Neuronal stem cell (in vitro differentiated cells): Measurements from ENCODE around the gene CMTM2.

ENCODE experiments used
- DNase-seq: peaks from one replicate; pipeline ENCODE4 v3.0.0-alpha.2; 2013; ENCODE audit warnings: low spot score
- H2AFZ ChIP-seq: one replicate; pipeline ENCODE4 v1.6.1; 2013; ENCODE audit warnings: mild to moderate bottlenecking, low read length, inconsistent platforms
- H2AK5ac ChIP-seq: 2 replicates; pipeline ENCODE4 v1.6.1; 2013; ENCODE audit warnings: low read depth, mild to moderate bottlenecking, inconsistent platforms, low read length, moderate library complexity, mixed read lengths
- H2BK120ac ChIP-seq: 2 replicates; pipeline ENCODE4 v1.6.1; 2013; ENCODE audit warnings: low read depth, mild to moderate bottlenecking, inconsistent platforms, low read length, moderate library complexity, mixed read lengths
- H2BK12ac ChIP-seq: one replicate; pipeline ENCODE4 v1.6.1; 2013; ENCODE audit warnings: low read length, inconsistent platforms
- H2BK15ac ChIP-seq: 2 replicates; pipeline ENCODE4 v1.6.1; 2013; ENCODE audit warnings: mild to moderate bottlenecking, low read length, inconsistent platforms, mixed read lengths
- H2BK5ac ChIP-seq: one replicate; pipeline ENCODE4 v1.6.1; 2013; ENCODE audit warnings: inconsistent platforms, mild to moderate bottlenecking, low read length, moderate library complexity
- H3K14ac ChIP-seq: one replicate; pipeline ENCODE4 v1.6.1; 2013; ENCODE audit warnings: low read length, inconsistent platforms
- H3K18ac ChIP-seq: 2 replicates; pipeline ENCODE4 v1.6.1; 2013; ENCODE audit warnings: low read length, inconsistent platforms
- H3K23ac ChIP-seq: 2 replicates; pipeline ENCODE4 v1.6.1; 2013; ENCODE audit warnings: low read depth, mild to moderate bottlenecking, mixed read lengths, low read length, inconsistent platforms; ENCODE audit not compliant: poor library complexity
- H3K27ac ChIP-seq: replicated peaks from 3 replicates; pipeline ENCODE4 v1.5.1; 2013; ENCODE audit warnings: low read length, inconsistent platforms
- H3K27me3 ChIP-seq, 3 experiments: 2 replicates each; pipeline ENCODE4 v1.6.1; 2013; ENCODE audit warnings: low read length in 3 of 3, mild to moderate bottlenecking in 2 of 3, inconsistent platforms in 1 of 3, low read depth in 1 of 3, mixed read lengths in 1 of 3, moderate library complexity in 1 of 3; ENCODE audit not compliant: control insufficient read depth in 3 of 3, insufficient read depth in 3 of 3
- H3K36me3 ChIP-seq, 2 donors: replicated peaks in 1 of 2; 2 replicates each; pipeline ENCODE4 v1.6.1; 2013; ENCODE audit warnings: low read length in 2 of 2; ENCODE audit not compliant: control insufficient read depth in 2 of 2, insufficient read depth in 2 of 2
- H3K4ac ChIP-seq: 2 replicates; pipeline ENCODE4 v1.6.1; 2013; ENCODE audit warnings: inconsistent platforms, mild to moderate bottlenecking, low read length, moderate library complexity
- H3K4me1 ChIP-seq, 2 donors: 1 replicate in 1 of 2; 2 replicates in 1 of 2; pipeline ENCODE4 v1.6.1; 2013; ENCODE audit warnings: low read length in 2 of 2, low read depth in 1 of 2; ENCODE audit not compliant: control insufficient read depth in 2 of 2, insufficient read depth in 1 of 2
- H3K4me2 ChIP-seq: one replicate; pipeline ENCODE4 v1.6.1; 2013; ENCODE audit warnings: mild to moderate bottlenecking, low read length, inconsistent platforms; ENCODE audit not compliant: insufficient read depth, poor library complexity, severe bottlenecking
- H3K4me3 ChIP-seq, 2 donors: 2 replicates each; pipeline ENCODE4 v1.5.1; 2013; ENCODE audit warnings: low read length in 2 of 2, mild to moderate bottlenecking in 2 of 2, inconsistent platforms in 1 of 2, moderate library complexity in 1 of 2
- H3K79me1 ChIP-seq: one replicate; pipeline ENCODE4 v1.6.1; 2013; ENCODE audit warnings: low read depth, mild to moderate bottlenecking, inconsistent platforms, low read length, moderate library complexity
- H3K9ac ChIP-seq: one replicate; pipeline ENCODE4 v1.6.1; 2013; ENCODE audit warnings: mild to moderate bottlenecking, low read depth, low read length, inconsistent platforms; ENCODE audit not compliant: poor library complexity
- H3K9me3 ChIP-seq, 2 donors: replicated peaks in 1 of 2; 2 replicates each; pipeline versions ENCODE3 to v1.6.1; 2013; ENCODE audit warnings: low read length in 2 of 2, mild to moderate bottlenecking in 2 of 2, inconsistent platforms in 1 of 2, low read depth in 1 of 2, mixed read lengths in 1 of 2, moderate library complexity in 1 of 2; ENCODE audit not compliant: control insufficient read depth in 2 of 2, insufficient read depth in 1 of 2
- H4K8ac ChIP-seq: one replicate; pipeline ENCODE4 v1.6.1; 2013; ENCODE audit warnings: low read depth, mild to moderate bottlenecking, inconsistent platforms, low read length, moderate library complexity
- H4K91ac ChIP-seq: one replicate; pipeline ENCODE4 v1.6.1; 2013; ENCODE audit warnings: low read length, low read depth, mild to moderate bottlenecking, inconsistent platforms; ENCODE audit not compliant: poor library complexity
- WGBS, 2 donors: extraction: QIAGEN DNeasy Blood & Tissue Kit; methylation state at CpG; one replicate each; pipeline ENCODE4 v1.1.7; 2013; ENCODE audit warnings: missing lambda C conversion rate in 2 of 2, mixed read lengths in 1 of 2; ENCODE audit not compliant: insufficient read length in 2 of 2, insufficient replicate concordance in 1 of 2; ENCODE audit errors: extremely low coverage in 2 of 2; 5-methylcytosine and 5-hydroxymethylcytosine counted together

The CMTM2 gene

DNA sequence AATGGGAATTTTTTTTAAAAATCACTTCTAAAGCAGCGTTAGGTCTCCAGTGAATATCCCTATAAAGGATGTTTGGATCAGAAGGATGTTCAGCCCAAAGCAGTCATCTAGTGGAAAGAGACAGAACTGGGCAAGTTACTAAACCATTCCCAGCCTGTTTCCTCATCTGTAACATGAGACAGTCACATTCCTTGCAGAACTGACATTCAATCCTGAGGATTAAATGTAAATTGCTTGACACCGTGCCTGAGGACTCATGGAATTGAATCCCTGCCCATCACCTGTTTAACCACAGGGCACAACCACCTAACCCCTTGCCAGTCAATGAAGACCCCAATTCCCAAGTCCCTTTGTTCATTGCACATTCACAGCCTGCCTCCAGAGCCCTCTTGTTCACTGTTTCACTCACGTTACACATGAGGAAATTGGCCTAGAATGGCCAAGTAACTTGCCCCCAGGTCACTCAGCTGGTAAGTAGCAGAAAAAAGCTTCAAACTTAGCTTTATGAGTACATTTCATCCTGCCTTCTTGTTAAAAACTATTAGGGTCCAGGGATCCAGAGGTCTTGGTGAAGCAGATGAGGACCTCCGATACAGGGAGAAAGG, 1.4 kb downstream of the CMTM2 start:
- Histone ChIP-seq H4K91ac (no peak overlapping the region), H3K23ac (no peak overlapping the region), H3K4me3 (no peak overlapping the region), H2BK5ac (no peak overlapping the region), H3K9me3 (no peaks in the 10 kb centered on the region), H3K14ac (no peak overlapping the region), H3K9ac (no peak overlapping the region), H2BK12ac (no peak overlapping the region), H3K4me1 (peaks cover 13% of the 10 kb centered on the region in 2 donors), H3K36me3 (no peaks in the 10 kb centered on the region), H4K8ac (no peak overlapping the region), H3K18ac (no peak overlapping the region), H2BK15ac (no peak overlapping the region), H3K79me1 (no peaks in the 10 kb centered on the region), H3K4me2 (no peak overlapping the region), H3K4ac (no peak overlapping the region), H3K27ac (no peak overlapping the region), H2AFZ (peak overlapping the region; percentile 62), H2BK120ac (no peak overlapping the region), H2AK5ac (no peak overlapping the region), H3K27me3 (peaks cover 0 to 18% (median 12%) of the 10 kb centered on the region in 3 experiments)
- WGBS, 2 donors = no CpG with 5 or more reads among the region's 4 CpGs
- peak; percentile 15 for DNase-seq

DNA sequence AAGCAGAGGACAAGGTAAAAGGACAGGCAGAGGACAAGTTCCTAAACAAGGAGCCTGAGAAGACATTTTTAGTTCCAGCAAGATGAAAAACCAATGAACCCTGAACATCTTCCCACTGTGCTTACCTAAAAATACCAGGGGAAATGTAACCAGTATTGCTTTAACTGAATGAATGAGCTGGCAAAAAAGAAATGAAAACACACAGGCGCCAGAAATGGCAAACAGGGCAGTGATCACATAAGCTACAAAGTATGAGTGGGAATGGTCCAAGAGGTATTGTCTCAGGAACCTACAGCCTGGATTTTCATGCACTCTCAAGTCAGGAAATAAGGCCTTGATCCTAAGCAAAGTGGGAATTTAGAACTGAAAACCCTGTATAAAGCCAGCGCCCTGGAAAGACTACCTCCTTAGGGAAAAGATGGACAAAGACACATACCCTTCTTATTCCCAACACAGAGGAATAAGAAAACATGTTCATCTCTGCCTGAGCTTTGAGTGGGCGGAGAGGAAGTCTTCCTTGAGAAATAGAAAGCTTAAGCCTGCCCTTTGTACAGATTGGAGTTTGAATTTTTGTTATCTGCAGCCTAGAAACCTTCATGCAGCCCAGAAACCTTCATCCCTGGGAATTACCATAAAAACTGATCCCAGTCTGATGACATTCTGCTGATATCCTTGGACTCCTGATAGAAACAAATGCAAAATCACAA, 2.1 kb downstream of the CMTM2 start:
- Histone ChIP-seq H3K4me1 (peaks cover 13% of the 10 kb centered on the region in 2 donors), H3K23ac (no peak overlapping the region), H2BK12ac (no peak overlapping the region), H2BK5ac (no peak overlapping the region), H3K9ac (no peak overlapping the region), H3K36me3 (no peaks in the 10 kb centered on the region), H3K9me3 (no peaks in the 10 kb centered on the region), H2BK15ac (no peak overlapping the region), H3K27me3 (peaks cover 0 to 18% (median 12%) of the 10 kb centered on the region in 3 experiments), H3K4me3 (no peak overlapping the region), H4K91ac (no peak overlapping the region), H3K4me2 (no peak overlapping the region), H3K27ac (no peak overlapping the region), H3K79me1 (no peaks in the 10 kb centered on the region), H2BK120ac (no peak overlapping the region), H2AFZ (peak overlapping the region; percentile 62), H3K4ac (no peak overlapping the region), H2AK5ac (no peak overlapping the region), H3K14ac (no peak overlapping the region), H3K18ac (no peak overlapping the region), H4K8ac (no peak overlapping the region)
- no CpG with 5 or more reads among the region's 3 CpGs for WGBS, 2 donors
- no peak for DNase-seq

- Histone ChIP-seq H2AFZ (peak overlapping the region; percentile 48), H3K27ac (no peak overlapping the region)
- DNase-seq = no peak
Observed at GRCh38 chr16:66585481-66586239, 6.4 kb downstream of the CMTM2 start.

More at GRCh38 chr16:66585481-66586239, 6.4 kb downstream of the CMTM2 start:
- Histone ChIP-seq H2AK5ac (no peak overlapping the region), H2BK5ac (no peak overlapping the region), H4K8ac (no peak overlapping the region), H3K9ac (peak overlapping the region; percentile 24), H3K9me3 (no peaks in the 10 kb centered on the region), H3K23ac (no peak overlapping the region), H2BK12ac (no peak overlapping the region), H3K18ac (peak overlapping the region; percentile 80), H3K14ac (no peak overlapping the region), H3K79me1 (no peaks in the 10 kb centered on the region), H4K91ac (no peak overlapping the region), H3K36me3 (peaks cover 0 to 2% of the 10 kb centered on the region in 2 donors), H3K4me3 (no peak overlapping the region), H2BK15ac (peak overlapping the region; percentile 6), H2BK120ac (no peak overlapping the region), H3K4me2 (no peak overlapping the region), H3K4me1 (peaks cover 8 to 10% of the 10 kb centered on the region in 2 donors), H3K4ac (no peak overlapping the region), H3K27me3 (no peaks in the 10 kb centered on the region)
- no CpG with 5 or more reads among the region's 10 CpGs for WGBS, 2 donors
